Fibroblast of upper back skin (primary cell): Measurements from ENCODE around the gene KIF16B.

Source experiments
- DNase-seq: peaks from one replicate; pipeline ENCODE4 v3.0.0-alpha.2; 2013

Gene KIF16B

DNA sequence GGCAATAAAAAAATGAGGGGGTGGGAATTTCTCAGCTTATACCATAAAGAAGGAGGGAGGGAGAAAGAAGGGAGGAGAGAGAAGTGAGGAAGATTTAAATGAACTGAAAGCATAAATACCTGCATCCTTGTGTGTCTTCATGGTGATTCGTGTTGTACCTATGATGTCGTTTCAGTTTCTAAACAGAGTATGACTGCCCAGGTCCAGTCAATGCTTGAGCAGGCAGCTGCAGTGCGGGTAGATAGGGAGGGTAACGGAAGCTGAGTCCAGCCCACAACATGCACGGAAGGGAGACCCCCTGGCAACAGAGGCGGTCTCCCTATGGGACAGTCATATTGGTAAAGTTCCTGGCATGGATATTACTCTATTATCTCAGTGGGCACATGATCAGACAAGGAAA is 184.5 kb downstream of the KIF16B start:
- DNase-seq: no peak

DNA sequence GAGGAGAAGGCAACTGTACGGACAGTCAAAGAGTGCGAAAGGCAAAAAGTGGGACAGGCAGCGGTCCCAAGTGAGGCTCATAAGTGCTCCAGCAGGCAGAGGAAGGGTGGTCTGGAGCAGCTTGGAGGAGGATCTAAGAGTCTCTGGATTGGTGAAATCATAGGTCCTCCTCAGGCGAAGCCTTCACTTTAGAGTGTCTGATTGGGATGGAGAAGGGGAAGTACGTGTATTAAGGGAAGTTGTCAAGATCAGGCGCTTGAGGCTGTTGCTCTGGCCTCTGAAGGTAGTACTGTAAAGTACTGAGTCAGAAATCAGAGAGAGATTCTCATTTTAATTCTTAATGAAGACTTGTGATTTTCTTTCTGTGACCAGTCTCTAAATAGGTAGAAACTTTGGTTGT is 185.6 kb downstream of the KIF16B start:
- DNase-seq: no peak

DNA sequence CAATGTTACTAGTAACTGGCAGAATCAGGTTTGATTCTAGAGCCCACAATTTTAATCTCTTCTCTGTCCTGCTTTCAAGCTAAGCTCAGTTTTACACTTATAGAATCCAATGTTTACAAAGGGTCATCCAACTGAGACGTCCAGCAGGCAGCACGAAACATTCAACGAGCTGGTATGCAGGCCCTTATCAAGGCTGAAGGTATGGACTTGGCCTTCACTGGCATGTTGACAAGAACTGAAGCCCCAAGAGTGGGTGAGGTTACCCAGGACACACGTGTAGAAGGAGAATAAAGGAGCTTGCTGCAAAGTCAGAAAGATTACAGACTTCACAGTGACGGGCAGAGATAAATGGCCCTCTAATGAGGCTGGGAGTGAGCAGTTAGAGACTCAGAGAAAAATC is 187.4 kb downstream of the KIF16B start:
- no peak for DNase-seq

DNA sequence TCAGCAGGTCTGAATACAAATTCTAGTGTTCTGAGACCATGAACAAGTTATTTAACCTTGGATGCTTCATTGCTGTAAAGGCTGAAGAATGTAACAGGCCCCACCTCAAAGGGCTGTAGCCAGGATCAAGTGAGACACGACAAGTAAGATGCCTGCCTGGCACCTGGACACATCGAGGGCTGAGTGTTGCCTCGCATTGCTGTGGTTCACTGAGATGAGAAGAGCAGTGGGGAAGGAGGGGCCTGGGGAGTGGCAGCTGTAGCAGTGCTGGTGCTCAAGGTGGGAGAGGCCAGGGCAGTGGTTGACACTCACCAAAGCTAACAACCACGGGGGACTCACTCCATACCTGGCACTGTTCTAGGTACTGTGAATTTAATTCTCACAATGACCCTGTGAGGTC is 187.8 kb downstream of the KIF16B start:
- DNase-seq: no peak

DNA sequence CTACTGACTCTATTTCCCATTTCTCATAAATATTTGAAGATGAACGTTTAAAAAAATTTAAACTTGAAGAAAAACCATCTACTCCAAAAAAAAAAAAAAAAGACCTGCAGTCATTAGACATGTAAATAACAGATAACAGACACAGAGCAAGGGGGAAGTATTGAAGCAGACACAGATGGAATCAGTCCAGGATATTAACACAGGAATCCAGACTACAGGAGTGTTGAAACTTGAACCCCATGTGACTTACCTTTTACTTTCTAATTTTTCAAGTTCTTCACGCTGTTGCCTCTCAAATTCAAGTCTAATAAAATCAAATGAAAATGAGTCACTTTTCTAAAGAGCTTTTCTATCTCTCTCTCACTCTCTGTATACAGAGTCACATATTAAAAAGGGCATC is 191.8 kb downstream of the KIF16B start:
- no peak for DNase-seq

DNA sequence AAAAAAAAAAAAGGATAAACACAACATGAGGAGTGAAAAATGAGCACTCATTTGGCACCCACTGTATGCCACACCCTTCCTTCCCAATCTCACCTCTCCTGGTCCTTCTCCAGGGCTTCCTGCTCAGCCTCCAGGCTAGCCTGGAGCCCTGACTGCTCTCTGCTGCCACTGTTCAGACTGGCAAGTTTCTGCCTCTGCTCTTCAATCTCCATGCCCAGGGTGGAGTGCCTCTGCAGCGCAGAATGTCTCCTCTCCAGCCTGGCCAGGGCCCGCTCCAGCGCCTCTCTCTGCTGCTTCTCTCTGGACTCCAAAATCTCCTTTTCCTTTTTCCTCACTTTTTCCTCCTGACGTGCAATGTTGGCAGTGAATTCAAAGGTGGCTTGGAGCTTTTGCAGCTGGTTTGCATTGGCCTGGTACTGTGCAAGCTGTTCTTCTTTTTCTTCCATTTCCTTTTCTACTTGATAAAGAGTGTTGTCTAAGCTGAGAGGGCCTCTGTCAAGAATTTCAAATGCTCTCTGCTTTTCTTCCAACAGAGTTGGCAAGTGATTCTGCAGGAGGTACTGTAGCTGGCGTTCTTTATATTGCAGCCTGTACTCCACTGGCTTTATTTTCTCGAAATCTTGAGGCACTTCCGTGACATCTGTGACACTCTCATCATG is 194.4 kb downstream of the KIF16B start:
- no peak for DNase-seq

DNA sequence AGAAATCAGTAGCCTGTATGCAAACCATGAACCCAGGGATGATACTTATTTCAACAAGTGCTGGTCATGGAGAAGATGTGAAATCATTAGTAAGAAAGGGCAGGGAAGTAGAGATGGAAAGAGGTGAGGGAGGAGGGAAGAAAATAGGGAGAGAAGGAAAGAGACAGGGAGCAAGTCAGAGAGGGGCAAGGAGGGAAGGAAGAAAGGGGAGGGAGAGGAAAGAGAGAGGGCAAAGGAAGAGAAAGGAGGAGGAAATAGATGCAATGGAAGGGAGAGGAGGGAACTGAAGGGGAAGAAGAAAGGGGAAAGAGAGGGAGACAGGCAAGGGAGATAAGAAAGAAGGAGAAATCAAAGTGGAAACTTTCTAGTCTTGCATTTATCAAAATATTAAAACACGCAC is 195.1 kb downstream of the KIF16B start:
- DNase-seq: no peak

DNA sequence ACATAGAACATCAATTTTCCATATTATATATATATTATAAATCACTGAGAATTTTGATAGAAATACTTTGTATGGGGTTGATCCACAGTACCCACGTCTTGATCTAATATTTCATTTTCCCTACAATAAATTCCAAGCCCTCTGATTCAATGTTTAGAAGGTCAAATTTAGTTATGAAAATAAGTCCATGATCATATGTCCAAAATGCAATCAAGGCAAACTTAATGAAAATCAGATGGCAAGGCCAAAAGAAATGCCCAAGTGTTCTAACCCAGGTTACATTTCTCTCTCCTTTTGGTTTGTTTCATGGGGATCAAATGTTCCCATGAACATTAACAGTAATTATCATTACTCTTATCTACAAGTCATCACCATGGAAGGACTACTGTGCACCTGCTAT is 203.8 kb downstream of the KIF16B start:
- DNase-seq: no peak

DNA sequence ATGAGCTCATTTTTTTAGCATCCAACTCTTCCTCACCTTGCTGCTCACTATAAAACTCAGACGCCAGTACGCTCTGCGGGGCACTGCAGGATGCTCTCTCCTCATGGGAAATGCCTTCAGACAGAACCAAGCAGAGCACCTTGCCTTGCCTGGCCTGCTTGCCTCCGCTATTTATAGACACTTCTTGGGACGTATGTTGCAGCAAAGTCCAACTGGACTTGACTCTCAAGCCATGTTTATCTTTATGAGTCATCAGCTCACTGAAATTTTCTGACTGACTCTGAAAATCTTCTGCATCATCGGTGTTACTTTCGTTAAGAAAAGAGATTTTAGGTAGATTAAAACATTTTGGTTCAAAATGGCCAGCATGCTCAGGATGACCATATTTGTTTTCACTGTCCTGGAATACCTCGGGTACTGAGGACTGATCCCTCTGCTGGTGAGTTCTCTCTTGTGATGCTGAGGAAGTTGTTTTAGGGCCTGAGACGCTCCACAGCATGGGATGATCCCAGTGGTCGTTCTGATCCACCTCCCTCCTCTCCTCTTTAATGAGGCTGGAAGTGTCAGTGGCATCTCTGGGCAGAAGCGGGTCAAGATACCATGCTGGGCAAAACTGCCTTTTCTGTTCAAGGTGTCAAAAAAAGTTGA is 204.5 kb downstream of the KIF16B start:
- DNase-seq: peak; percentile 13

DNA sequence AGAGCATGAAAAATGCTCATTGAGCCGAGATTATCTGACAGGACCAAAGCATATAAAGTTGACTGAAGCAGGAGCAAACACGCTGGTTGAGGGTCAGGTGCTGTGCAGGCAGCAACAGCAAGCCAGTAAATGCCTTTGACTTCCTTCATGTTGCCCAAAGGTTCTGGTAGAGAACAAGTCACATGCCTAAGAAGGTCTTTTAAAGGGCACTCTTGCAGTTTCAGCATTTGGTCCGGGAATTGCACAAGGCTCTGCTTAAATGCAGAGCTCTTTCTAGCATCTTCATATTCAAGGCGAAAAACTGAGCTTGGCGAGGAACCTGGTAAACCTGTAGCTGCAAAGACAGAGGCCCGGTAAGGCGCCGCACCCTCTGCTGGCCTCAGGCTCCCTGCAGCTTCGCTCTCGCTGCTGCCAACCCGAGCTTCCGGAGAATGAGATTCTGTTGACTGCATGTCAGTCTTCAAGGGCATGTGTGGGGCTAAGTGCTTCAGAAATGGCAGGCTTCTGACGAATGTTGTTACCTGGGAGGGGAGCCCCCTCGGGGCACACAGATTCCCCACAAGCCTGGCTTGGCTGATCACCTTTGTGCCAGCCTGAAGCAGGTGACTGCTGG is 205.2 kb downstream of the KIF16B start:
- DNase-seq: no peak

DNA sequence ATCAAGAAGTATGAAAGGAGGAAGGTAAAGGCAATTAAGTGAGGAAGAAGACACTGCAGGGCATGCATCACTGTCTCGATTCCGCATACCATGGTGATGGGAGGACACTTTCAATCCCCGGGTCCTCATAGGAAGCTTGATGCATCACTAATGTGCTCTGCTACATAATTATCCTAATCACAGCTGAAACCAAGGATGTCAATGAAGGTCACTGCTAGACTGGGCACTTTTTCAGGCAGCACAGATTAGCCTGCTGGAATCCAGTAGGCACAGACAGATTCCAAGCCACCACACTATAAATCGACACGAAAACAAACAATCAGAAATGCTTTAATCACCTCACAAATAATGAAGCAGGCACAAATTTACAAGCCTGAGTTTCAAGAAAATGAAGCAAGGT is 206.7 kb downstream of the KIF16B start:
- DNase-seq: no peak

DNA sequence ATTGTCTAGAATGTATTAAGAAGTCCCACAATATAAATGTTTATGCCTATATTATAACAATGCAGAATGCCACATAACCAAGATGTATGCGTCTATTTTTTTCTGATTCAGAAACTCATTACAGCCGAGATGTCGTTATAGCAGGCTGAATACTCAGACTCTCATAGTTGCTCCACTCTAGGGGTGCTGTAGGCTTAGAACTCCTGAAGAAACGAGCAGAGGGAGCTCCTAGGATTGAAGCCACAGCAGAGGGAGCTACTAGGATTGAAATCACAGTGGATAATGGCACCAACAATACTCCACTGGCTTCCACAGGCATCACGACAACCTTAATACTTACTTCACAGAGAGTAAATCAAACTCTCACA is 208.9 kb downstream of the KIF16B start:
- peak; percentile 5 for DNase-seq

DNA sequence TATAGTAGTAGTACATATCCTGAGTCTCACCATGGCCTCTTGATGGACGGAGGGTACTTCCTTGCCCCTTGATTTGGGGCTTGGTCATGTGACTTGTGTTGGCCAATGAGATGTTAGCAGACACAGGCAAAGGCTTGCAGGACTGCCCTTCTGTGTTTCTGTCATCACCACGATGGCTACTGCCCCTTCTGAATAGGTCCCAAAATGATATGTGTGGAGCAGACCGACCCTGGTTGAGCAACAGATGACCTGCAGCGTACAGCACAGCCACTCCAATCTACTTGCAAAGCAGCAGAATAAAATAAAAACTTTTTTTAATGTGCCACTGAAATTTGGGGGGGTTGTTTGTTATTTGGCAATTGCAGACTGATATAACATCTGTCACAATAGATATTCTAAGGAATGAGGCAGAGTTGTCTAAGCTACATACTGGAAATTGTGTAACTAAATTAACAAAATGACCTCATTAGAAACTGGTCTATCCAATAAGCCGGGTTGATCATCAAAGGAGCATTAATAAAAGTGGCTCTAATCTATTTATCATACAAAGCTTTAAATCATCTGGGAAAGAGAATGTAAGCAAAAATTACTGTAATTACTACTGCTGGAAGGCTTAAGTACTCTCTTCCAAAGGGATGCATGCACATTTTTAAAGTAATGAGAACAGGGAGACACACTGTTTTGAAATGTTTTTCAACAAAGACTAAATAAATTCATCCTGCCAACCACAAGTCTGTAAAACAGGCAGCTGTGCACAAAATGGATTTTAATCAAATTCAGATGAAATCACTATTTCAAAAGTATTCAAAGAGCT is 209.5 kb downstream of the KIF16B start:
- DNase-seq: peak; percentile 3

DNA sequence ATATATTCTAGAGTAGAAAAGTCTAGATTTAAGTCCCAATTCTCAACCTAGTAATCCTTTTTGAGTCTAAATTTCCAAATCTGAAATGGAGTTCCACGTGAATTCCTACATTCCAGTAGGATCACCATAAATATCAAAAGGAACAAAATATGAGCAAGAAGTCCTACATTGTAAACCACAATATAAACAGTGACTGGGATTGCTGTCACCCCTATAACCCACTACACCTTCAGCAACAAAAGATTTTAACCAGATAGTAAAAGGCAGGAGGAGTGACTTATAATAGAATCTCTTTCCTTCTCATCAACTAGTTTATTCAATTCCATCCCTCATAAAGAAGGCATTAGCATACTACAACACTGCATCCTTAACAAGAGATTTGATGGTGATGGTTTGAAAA is 210.6 kb downstream of the KIF16B start:
- no peak for DNase-seq

DNA sequence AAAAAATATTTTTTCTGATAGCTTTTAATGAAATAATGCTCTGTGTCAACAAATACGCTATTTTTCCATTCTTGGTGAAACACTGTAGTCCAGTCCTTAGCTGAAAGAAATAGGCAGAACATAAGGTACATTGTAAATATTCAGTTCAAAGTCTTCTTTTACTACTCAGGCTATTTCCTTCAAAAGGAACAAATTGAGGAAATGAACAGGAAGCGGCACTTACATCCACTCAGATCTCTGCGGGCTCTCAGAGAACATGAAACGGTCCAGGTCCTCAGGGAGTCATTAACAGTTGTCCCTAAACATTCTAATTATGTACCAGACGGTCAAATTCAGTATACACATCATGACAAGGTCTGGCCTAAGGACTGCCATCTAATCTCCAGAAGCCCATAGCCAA is 212.6 kb downstream of the KIF16B start:
- DNase-seq: no peak

DNA sequence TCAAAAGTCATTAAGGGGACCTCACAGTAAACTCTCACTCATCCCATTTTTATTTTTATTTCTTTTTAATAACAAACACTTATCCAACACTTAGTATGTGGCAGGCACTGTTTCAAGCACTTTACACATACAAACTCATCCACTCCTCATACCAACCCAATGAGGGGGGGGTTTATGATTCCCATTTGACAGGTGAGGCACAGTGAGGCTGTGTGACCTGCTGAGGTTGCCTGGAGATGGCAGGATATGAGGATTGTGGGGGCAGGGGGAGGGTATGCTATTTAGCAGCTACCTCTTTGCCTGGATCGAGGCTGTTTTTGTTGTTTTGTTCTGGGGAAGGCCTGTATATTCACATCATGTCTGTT is 219.8 kb downstream of the KIF16B start:
- no peak for DNase-seq

DNA sequence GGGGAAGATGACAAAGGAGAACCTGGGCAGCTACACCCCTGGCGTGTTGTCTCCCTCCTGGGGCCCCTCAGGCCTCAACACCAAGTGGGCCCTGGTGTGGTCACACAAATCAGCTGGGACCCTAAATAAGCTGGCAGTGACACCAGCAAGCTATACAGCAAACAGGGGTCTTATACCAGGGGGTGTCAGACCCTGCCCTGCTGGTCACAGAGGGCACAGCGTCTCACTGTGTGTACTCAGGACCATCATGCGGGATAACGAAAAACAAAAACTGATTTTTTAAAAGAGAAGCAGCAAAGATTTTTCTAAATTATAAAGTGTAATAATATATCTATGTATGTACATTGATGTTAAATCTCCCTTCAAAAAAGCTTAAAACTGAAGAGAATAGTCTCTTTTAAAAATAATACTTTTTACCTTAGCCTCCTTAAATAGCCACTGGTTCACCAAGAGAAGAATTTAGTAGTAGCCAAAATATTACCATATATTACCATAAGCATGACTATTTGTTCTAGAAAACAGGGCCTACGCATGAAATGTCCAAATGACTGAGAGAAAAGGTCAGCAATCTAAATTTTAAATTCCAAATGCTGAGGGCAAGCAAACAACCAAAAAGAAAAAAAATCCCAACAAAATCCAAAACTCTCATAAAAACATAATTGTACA is 220.4 kb downstream of the KIF16B start:
- no peak for DNase-seq

DNA sequence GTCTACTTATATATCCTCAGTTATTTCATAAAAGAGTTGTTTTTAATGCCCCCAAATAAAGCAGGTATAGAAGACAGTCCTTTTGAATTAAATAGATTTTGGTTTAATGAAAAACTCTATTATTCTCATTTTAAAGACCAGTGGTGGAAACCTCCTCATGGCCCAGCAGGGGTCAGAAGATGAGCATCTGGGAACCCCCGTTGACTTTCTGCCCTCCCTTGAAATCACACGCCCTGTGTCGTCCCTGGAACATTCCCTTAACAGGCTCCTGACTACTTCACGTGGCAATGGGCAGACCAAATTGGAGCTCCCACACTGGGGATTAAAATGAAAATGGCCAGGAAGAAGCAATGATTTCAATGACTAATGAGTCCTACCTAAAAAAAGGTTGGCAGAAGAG is 220.9 kb downstream of the KIF16B start:
- no peak for DNase-seq

DNA sequence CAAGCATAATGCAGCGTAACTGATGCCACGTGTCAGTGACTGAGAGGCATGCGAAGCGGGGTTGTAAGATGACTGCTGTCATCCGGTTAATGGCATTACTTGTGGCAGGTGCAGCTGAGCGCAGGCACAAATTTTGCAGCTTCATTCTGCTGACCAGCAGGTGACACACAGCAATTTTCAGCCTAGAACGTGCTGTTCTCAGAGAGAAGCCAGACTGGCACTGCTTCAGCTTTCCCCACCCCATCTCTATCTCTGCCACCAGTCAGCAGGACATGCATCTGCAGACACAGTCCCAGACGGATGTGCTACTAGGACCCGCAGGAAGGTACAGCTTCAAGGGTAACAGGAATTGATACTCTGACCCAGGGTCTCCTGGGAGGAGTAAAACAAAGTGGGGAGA is 221.8 kb downstream of the KIF16B start:
- no peak for DNase-seq

DNA sequence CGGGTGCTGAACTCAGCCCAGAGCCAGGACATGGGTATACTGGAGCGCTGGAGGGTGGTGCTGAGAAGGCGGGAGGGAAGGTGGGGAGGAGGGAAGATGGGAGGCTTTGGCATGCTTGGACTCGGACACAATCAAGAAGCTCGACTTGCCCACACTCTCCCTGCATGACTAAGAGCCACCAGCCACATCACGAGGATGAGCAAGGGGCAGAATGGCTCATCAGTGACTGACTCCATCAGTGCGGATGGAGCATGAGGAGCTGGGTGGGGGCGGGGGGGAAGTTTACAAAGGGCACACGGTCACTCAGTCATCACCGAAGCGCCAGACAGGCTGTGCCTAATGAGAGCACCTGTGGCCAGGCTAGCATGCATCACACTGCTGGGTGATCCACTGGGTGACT is 222.8 kb downstream of the KIF16B start:
- no peak for DNase-seq

DNA sequence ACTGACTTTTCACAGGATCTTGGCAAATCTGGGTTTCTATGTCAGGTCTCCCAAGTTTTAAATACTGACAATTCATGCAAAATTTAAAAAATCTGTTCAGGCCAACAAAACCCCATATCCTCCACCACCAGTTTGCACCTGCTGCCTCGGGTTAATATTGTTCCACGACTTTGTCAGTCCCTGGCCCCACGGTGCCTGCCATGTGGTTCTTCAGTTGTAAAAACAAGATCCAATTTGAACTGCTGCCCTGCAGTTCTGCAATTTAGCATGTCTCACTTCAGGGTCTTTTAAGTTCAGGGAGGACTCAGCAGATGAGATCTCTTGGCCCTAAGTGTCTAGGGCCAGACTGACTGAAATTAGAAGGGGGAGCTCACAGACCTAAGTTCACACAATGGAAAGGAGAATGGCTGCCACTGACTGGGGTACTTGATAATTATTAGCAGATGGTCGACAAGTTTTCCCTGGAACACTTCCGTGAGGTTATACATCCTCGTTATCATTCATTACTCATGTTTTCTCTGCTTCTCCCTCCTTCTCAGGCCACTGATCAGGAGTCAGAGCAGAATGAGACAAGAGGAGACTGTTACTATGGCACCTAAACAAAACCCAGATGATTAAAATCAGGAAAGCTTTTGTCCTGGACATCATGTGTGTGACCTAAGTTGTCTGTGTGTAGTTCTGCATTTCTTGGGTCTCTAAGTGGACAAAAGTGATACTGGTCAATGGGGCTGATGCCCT is 223.6 kb downstream of the KIF16B start:
- peak; percentile 57 for DNase-seq

DNA sequence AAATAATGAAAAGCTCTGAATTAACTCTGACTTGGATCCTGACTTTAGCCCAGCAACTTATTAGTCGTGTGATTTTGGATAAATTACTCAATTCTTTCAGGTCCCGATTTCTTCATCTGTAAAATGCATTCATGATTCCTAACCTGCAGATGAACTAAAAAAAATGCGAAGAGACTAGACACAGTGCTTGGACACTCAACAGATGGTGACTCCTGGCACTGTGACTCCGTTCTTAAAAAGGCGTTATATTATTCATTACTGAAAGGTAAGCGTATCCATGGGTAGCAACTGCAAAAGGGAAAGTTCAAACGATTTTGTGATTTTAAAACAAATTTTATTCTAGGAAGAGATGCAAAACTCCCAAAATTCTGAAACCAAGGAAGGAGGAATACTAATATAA is 226.3 kb downstream of the KIF16B start:
- no peak for DNase-seq

DNA sequence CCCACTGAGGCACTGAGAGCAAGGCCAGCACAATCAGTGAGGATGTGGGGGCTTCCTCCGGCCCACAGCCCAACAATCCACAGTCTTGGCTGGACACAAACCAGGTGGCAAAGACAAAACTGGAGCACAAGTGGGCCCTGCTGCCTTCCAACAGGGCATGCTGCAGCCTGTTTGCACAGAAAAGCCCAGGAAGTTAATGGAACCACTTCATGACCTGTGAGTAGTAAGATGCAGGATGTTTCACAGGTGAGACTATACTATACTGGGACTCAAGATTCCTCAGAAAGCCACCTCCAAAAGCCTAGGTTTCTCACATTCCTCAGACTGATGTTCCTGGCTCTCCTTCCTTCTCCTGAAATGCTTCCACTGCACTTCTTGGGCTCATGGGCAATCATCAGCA is 235.5 kb downstream of the KIF16B start:
- DNase-seq: no peak
